ENCODE data around the gene PEBP1.

PEBP1 gene

DNA sequence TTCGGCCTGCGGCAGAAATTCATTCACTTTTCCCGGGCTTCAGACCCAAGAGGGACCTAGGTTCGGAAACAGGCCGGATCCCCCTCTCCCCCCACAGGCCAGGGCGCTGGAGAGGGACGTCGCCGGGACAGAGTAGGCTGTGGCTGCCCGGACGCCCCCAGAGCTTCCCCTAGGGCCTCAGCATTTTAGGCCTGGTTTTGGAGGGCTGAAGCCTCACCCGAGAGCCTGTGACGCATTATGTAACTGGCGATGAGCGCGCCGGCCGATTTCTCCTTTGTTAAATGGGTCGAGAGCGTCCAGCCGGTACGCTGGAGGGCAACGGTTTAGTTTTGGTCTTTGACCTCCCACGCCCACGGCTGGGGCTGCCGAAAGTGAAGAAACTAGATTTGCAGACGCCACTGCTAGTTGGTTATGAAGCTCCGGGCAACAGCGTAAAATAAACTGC, 657 bp downstream of the PEBP1 start:
- DNase-seq (ENCODE audit: low read depth in 2 of 2) = peak; percentile 17 to 30

DNA sequence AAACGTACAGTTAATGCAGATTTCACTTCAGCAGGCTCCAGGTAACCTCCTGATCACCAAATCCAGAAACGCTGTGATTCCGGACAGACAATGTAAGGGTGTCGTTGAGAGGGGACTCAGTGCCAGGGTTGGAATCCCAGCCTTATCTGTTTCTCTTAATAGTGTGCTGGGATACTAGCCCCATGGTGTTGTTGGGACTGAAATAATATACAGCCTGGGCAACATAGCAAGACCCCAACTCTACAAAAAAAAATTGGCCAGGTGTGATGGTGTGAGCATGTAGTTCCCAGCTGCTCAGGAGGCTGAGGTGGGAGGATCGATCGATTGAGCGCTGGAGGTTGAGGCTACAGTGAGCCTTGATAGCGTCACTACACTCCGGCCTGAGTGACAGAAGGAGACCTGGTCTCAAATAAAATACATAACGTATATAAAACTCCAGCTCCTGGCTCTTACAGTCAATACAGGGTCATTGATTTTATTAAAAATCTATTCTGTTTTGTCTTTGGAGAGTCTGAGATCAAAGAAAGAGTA, 1.3 kb downstream of the PEBP1 start:
- DNase-seq (ENCODE audit: low read depth in 2 of 2) = no peak

DNA sequence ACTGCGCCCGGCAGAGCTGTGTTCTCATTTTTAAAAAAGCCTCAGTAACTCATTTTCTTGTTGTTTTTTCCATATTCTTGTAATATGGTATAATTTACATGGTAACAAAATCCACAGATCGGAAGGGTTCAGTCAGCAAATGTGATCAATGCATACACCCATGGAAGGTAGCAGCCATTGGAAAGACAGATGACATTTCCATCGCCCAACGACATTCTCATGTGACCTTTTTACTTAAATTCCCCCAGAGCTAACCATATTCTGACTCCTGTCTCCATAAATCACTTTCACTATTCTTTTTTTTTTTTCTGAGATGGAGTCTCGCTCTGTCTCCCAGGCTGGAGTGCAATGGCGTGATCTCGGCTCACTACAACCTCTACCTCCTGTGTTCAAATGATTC, 4.9 kb downstream of the PEBP1 start:
- DNase-seq (ENCODE audit: low read depth in 2 of 2) = no peak

DNA sequence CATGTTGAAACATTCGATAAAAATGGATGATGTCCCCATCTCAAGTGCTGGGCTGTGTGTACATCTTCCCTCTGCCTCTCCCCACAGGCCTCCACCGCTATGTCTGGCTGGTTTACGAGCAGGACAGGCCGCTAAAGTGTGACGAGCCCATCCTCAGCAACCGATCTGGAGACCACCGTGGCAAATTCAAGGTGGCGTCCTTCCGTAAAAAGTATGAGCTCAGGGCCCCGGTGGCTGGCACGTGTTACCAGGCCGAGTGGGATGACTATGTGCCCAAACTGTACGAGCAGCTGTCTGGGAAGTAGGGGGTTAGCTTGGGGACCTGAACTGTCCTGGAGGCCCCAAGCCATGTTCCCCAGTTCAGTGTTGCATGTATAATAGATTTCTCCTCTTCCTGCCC, 8.6 kb downstream of the PEBP1 start:
- DNase-seq (ENCODE audit: low read depth in 2 of 2) = no peak

DNA sequence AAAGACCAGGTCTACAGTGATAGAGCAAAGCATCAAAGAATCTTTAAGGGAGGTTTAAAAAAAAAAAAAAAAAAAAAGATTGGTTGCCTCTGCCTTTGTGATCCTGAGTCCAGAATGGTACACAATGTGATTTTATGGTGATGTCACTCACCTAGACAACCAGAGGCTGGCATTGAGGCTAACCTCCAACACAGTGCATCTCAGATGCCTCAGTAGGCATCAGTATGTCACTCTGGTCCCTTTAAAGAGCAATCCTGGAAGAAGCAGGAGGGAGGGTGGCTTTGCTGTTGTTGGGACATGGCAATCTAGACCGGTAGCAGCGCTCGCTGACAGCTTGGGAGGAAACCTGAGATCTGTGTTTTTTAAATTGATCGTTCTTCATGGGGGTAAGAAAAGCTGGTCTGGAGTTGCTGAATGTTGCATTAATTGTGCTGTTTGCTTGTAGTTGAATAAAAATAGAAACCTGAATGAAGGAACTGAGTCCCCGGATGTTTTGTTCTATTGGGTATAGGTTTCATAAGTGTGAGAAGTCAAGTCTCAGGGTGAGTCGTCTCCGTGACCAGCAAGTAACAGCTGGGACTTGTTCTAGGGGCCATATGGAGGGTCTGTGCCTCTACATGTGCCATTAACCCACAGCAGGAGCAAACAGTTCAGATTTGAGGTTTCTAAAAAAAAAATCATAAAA, 9.3 kb downstream of the PEBP1 start:
- no peak for DNase-seq (ENCODE audit: low read depth in 2 of 2)

DNA sequence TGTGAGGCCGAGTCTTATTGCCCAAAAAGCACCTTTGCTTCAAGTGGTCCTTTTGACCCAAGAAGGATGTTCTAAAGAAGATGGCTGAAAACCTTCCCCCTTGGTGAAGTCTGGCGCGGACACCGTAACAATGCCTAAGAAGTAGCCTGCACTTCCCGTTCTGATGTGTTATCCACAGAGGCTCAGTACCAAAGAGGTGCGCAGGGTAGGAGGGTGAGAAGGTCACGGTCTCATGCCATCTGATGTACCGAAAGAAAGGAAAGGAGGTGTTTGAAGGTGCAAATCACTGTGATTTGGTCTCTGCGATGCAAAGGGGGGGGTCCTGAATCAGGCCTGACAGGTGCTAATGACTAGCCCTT, 9.9 kb downstream of the PEBP1 start:
- DNase-seq (ENCODE audit: low read depth in 2 of 2) = no peak

DNA sequence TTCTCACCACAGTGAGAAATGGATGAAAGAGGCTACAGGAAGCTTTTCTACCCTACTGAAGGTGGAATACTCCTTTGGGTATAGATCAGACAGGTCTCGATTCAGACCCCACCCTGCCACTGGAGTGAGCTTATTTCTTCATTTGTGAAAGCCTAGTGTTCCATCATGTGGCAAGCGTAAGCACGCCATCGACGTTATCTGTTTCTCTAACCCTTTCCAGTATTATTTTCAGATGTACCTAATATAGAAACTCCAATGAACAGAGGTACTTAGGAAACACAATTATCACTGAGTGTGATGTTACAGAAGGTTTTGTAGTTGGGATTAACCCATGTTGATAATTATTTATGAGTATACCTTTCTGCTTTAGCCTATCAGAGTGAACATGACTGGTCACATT, 12.4 kb downstream of the PEBP1 start:
- DNase-seq (ENCODE audit: low read depth in 2 of 2) = no peak

DNA sequence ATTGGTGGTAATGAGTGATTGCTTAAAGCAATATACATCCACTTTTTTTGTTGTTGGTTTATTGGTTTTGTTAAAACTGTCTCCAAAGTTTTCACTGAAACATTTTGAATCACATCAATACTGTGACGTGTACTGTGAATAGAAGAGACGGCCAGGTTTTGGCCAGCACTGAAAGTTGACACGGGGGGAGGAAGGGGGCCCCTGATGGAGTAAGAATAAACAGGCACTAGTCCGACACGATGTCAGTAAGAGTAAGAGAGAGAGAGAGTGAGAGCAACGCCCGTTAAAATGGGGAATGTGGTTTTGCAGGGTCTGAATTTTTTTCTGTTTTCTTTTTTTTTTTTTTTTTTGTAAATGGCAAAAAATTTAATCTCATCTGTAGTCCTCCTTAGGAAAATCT, 14.7 kb downstream of the PEBP1 start:
- no peak for DNase-seq (ENCODE audit: low read depth in 2 of 2)

DNA sequence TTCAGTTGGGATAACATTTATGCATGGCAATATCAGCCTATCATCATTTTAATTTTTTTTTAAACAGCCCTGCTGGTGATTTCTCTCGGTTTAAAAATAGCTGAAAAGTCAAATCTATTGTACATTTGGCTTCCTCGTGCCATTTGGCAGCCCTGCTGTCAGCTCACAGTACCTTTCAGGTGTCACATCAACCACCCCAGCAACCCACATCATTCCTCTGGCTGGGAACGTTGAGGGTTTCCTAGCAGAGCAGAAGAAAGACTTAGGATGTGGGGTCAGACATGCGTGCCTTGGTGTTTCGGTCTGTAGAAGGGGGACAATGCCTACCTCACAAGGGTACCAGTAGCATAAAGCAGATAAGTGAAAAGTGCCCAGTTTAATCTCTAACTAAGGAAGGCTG, 15.8 kb downstream of the PEBP1 start:
- DNase-seq (ENCODE audit: low read depth in 2 of 2) = no peak

DNA sequence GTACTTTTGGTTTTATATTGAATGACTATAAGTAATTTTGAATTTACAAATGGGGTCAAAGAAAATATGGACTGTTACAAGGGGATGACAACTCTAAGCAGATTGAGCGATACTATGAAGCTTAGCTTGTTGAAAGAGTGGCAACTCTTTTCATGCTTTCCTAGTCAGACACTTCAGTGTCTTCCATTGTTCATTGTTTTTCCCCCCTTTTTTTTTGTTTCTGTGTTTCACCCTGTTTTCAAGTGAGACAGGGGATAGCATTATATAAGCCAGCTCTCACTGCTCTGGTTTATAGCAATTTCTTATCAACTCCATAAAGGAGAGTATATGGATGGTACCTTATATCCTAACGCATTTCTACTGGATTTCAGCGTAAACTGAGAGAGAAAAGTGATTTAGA, 24.6 kb downstream of the PEBP1 start:
- no peak for DNase-seq (ENCODE audit: low read depth in 2 of 2)

DNA sequence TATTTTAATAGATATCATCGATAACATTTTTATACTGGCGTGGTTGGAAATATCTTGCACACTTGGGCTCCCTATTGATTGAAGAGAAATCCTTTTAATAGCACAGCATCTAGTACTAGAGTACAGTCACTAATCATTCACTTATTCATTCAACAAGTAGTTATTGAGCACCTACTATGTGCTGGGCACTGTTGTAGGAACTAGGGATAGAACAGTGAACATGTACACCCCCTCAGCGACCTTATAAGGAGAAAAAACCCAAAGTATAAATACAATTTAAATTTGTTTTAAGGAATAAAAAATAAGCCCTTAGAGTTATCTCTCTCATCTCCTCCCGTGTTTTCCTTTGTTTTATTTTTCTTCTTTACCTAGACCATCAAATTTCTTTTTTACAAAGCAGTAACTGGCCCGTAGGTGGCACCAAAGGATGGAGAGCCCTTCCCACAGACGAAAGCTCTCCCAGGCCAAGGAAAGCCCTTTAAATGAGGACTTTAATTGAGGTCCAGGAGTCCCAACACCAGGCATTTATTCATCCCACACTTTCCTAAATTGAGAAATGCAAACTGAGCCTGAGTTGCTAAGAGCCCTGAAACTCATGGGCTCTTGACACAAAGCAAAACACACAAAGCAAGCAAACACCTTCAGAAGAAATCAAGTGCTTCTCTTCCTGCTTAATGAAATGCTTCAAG, 29.0 kb downstream of the PEBP1 start:
- DNase-seq (ENCODE audit: low read depth in 2 of 2) = no peak

DNA sequence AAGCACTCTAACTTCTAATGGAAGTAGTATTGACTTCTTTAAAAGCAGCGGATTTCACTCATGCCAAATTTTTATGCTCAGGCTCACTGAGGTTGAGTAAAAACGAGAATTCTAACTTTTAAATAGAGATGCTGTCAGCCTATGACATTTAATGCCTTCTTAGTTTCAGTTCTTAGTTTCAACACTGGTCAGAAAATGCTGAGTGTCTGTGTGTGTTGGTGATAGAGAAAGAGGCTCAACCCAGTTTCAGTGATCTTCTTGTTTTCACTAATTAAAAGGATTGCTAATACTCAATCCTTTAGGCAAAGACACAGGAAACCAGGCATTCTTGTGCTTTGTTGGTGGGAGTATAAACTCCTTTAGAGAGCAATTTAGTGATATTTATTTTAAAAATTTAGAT, 31.0 kb downstream of the PEBP1 start:
- DNase-seq (ENCODE audit: low read depth in 2 of 2) = no peak

DNA sequence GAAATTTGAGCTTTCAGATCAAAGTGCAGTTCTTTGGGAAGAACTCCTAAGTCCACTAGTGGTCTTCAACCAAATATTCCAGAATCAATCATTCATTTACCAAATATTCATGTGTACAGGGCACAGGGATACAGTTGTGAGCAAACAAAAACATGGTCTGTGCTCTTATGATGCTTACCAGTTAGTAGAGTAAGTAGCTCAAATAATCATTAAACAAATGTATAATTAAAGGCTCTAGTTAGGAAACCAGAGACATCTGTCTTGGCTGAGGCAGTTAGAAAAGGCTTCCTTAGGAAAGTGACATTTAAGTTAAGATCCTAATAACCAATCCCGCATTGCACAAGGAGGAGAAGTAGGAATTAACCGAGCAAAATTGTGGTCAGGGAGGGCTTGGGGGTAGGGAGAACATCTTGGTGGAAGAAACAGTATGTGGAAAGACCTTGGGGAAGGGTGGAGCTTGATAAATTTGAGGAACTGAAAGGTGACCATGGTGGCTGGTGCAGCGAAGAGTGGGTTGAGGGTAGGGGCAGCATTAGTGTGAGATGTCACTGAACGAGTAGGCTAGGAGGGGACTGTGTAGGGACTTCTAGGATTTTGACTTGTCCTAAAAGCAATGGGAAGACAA, 40.0 kb downstream of the PEBP1 start:
- DNase-seq (ENCODE audit: low read depth in 2 of 2) = no peak

DNA sequence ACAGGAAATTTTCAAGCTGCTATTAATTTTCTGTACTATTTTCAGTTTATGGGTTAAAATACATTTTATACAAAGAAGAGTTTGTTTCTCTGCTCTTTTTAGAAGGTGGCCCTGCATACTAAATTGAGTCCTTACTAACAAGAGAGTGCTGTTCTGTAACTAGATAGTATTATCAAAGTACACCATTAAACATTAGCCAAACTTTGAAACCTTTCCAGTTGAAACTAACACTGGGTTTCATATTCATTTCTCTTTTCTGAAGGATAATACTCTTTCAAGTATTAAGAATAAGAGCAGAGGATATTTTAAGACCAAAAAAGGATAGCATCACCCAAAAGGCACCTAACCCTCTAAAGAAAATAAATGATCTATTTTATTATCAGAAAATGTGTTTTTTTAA, 47.2 kb downstream of the PEBP1 start:
- DNase-seq (ENCODE audit: low read depth in 2 of 2) = no peak

DNA sequence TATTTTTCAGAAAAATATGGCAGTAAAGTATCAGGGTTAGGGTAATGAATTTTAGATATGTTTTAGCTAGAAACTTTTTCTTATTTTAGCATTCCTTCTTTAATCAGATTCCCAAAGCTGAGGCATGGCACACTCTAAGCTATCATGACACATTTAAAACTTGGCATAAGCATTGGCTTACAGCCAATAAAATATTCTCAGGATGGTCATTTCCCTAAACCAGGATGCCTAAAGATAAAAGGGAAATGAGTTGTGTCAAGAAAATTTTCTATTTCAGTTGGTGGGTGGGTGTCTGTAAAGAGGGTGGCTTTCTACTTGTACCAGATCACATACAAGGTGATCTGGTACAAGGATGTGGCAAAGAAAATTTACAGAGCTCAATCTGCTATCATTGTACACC, 47.8 kb downstream of the PEBP1 start:
- DNase-seq (ENCODE audit: low read depth in 2 of 2) = no peak

DNA sequence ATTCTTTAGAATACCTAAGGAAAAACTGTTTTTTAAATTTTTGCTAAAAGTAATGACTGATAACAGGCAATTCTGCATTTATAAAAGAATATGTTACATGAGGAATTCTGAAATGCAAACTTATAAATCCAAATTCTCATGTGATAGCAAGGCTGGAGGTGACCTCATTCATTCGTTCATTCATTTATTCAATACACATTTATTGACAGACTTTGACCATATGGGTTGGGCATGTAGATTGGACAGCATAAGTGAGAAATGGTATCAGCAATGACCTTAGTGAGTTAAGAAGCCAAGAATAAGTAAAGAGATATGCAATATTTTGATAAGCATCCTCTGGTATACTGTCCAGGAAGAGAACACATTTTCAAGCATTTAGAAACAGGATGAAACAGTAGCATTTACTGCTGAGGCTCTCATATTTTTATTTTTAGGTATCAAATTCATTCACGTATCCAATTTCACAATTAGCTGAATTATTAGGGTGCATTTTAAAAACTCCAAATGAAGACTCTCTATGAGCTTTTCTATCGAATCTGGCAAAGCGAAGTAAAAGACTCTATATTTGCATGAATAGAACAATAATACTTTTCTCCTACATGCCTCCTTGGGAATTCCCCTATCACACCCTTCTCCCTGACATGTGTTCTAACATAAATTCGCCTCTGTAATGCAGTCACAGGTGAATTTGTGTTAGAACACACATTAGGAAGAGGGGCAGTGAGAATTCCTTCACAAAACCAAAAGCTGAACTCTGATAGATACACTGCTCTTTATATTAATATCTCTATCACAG, 49.9 kb downstream of the PEBP1 start:
- DNase-seq (ENCODE audit: low read depth in 2 of 2) = no peak

DNA sequence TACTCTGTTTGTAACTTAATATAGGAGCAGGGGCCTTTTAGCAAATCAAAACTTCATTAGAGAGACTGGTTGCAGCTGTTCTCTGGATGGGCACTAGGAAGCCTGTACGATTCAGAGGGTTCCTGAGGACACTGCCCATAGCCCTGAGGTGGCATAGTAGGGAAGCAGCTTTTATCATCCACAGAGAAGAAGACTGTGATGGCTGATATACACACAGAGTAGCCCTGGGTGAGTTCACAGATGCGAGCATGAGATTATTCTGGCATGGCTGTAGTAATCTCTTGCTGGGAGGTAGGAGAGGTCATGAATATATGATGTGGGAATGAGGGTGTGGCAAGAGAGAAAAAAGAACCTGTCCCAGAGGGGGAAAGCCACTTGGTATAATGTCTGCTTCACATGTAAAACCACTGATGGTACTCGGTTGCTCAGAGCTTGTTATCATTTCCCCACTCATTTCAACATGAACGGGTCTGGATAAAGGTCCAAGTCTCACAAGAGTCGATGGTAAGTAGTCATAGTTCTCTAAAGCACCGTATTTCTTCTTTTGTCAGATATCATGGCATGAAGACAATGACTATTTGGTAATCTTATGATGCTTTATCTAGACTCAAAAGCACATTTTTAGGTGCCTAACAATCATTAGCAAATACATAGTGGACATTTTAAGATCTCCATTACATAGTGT, 52.0 kb downstream of the PEBP1 start:
- no peak for DNase-seq (ENCODE audit: low read depth in 2 of 2)

DNA sequence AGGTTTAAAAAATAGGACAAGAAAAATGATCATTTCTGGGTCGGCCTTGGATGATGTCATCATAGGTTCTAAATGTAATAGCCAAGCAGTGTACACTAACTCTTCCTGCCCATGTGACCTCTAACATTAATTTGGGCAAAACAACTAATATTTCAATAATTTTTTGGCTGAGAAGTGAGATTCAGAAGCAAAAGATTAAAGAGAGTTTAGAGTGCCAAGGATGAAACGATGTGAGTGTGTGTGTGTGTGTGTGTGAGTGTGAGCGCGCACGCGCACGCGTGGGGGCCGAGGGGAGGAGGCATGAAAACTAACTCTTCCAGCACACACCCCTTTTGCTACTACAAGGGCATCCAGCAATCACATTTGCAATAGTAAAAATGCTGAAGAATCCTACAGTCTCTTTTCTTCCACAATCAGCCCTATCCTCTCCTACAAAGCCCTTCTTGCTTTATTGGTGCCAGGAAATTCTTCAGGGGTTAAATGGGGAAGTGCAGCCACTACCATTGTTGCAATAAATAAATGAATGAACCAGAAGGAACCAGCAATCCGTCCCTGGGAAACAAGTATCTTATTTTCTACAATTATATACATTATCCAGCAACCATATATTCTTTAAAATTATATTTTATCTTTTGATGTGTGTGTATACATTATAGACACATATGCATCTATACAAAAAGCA, 52.9 kb downstream of the PEBP1 start:
- DNase-seq (ENCODE audit: low read depth in 2 of 2) = no peak

DNA sequence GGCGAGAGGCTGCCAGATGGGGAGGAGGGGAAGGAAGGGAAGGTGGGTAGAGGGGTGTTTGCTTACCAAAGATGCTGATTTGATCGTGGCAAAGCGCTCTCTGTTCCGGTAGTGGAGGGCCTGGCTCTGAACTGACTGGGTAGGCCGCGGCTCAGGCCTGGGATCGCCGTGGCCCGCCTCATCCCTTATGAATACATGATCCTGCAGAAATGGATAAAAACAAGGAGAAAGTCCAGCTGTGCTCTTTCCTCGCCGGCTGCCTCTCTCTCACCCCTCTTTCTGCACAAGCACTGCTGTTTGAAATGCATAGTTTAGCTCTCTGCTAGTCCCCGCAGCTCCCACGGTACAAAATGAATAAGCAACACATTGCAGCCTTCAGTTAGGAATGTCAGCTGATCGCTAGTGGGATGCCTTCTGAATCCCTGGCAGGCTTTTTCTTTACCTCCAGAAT, 53.8 kb downstream of the PEBP1 start:
- DNase-seq (ENCODE audit: low read depth in 2 of 2) = no peak

DNA sequence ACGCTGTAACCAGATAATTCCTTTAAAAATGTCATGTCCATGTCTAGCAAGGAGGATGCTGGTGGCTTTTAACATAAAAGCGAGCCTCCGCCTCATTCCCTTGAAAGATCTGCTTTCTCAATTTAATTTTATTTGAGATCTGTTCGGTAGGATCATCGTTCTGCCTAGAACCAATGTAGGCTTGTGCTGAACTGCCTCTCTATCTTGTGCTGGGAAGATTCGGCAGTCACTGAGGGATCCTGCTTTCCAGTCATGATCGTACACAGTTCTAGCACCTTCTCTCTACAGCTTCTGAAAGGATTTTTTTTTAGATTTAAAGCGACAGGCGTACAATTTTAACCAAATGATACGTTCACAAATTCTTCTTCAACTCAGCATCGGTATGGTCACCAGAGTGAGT, 54.3 kb downstream of the PEBP1 start:
- DNase-seq (ENCODE audit: low read depth in 2 of 2) = no peak

DNA sequence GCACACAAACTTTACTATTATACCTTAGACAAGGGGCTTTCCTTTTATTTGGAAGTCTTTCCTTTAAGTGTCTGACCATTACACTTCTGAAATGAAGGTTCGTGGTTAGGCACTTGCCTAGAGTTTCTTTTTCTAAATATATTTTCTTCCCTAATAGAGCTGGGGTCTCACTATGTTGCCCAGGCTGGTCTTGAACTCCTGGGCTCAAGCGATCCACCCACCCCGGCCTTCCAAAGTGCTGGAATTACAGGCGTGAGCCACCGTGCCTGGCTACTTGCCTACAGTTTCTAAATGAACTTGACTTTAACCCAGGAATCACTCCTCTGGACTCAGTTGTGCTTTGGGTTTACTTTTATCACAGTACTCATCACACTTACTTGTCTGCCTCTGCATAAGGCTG, 57.6 kb downstream of the PEBP1 start:
- no peak for DNase-seq (ENCODE audit: low read depth in 2 of 2)

Data from stimulated activated CD8-positive, alpha-beta memory T cell treated with anti-CD3 and anti-CD28 coated beads, Interleukin-2, amount 100 ng/mL, for 48 hours (primary cell).